GM20431 (cell line): Measurements from ENCODE around the gene STRA6.

Experiments
- in situ Hi-C: fragments of 300-500 bp; cut with MseI, MboI; formaldehyde crosslinking; loops from one replicate; pipeline ENCODE4 v1.15.0; 2020; ENCODE audit warnings: low sequenced_read_pairs; ENCODE audit not compliant: unreplicated experiment

STRA6 gene

GRCh38 chr15:74227968-74228722 is 25.6 kb upstream of the STRA6 start:
- in situ Hi-C loops: no loop called here

GRCh38 chr15:74226761-74227540 is 24.4 kb upstream of the STRA6 start:
- in situ Hi-C loops: no loop called here

- in situ Hi-C loops: no loop called here
Observed at GRCh38 chr15:74225928-74226327, 23.3 kb upstream of the STRA6 start.

- in situ Hi-C loops: no loop called here
Observed at GRCh38 chr15:74222240-74223119, 19.9 kb upstream of the STRA6 start.

GRCh38 chr15:74221399-74222239 is 19.0 kb upstream of the STRA6 start:
- in situ Hi-C loops: no loop called here

GRCh38 chr15:74220475-74221248 is 18.1 kb upstream of the STRA6 start:
- in situ Hi-C loops: no loop called here

GRCh38 chr15:74217907-74218885 is 15.6 kb upstream of the STRA6 start:
- in situ Hi-C loops: no loop called here

- in situ Hi-C loops: no loop called here
Observed at GRCh38 chr15:74216949-74217348, 14.4 kb upstream of the STRA6 start.

GRCh38 chr15:74215958-74216357 is 13.4 kb upstream of the STRA6 start:
- in situ Hi-C loops: no loop called here

GRCh38 chr15:74214324-74215021 is 11.9 kb upstream of the STRA6 start:
- in situ Hi-C loops: no loop called here

GRCh38 chr15:74213858-74214284 is 11.3 kb upstream of the STRA6 start:
- in situ Hi-C loops: no loop called here

GRCh38 chr15:74212494-74212893 is 9.9 kb upstream of the STRA6 start:
- in situ Hi-C loops: no loop called here

- in situ Hi-C loops: no loop called here
Observed at GRCh38 chr15:74211656-74212055, 9.1 kb upstream of the STRA6 start.

GRCh38 chr15:74210729-74211128 is 8.1 kb upstream of the STRA6 start:
- in situ Hi-C loops: no loop called here

- in situ Hi-C loops: no loop called here
Observed at GRCh38 chr15:74209997-74210671, 7.5 kb upstream of the STRA6 start.

GRCh38 chr15:74209560-74209958 is 7.0 kb upstream of the STRA6 start:
- in situ Hi-C loops: no loop called here
